SK-N-SH treated with all-trans-retinoic acid at 6 μM for 48 hours (cell line): ENCODE data around the gene RGS8.

Experiments used
- ARNTL ChIP-seq: fragments of 450-650 bp; formaldehyde crosslinking; IDR thresholded peaks from 2 replicates; pipeline ENCODE4 v1.5.0; 2020; ENCODE audit warnings: low read depth, mild to moderate bottlenecking, moderate library complexity, borderline replicate concordance
- CSDC2 ChIP-seq: fragments of 250-450 bp; sonication (Bioruptor Pico); IDR thresholded peaks from 2 replicates; pipeline ENCODE4 v1.5.0; 2020; ENCODE audit warnings: mild to moderate bottlenecking, moderate library complexity
- OSR1 ChIP-seq: fragments of 250-450 bp; sonication (Bioruptor Pico); IDR thresholded peaks from 2 replicates; pipeline ENCODE4 v1.8.0; 2022; ENCODE audit warnings: moderate library complexity, mild to moderate bottlenecking, inconsistent platforms
- PATZ1 ChIP-seq: fragments of 250-450 bp; sonication (Bioruptor Pico); IDR thresholded peaks from 2 replicates; pipeline ENCODE4 v1.8.0; 2020; ENCODE audit warnings: mild to moderate bottlenecking, moderate library complexity, borderline replicate concordance
- TCF4 ChIP-seq: fragments of 250-450 bp; sonication (Bioruptor Pico); IDR thresholded peaks from 2 replicates; pipeline ENCODE4 v1.8.0; 2021; ENCODE audit warnings: mild to moderate bottlenecking, moderate library complexity, borderline replicate concordance
- TOX ChIP-seq: fragments of 250-450 bp; sonication (Bioruptor Pico); IDR thresholded peaks from 2 replicates; pipeline ENCODE4 v1.8.0; 2021; ENCODE audit warnings: mild to moderate bottlenecking, moderate library complexity, borderline replicate concordance
- ZFP30 ChIP-seq: fragments of 450-650 bp; formaldehyde crosslinking; IDR thresholded peaks from 2 replicates; pipeline ENCODE4 v1.5.0; 2022; ENCODE audit warnings: mild to moderate bottlenecking, moderate library complexity
- ZNF565 ChIP-seq: fragments of 450-650 bp; formaldehyde crosslinking; conservative IDR thresholded peaks from 2 replicates; pipeline ENCODE4 v1.5.0; 2020; ENCODE audit warnings: low read depth, mild to moderate bottlenecking, moderate library complexity
- ZNF8 ChIP-seq: fragments of 450-650 bp; formaldehyde crosslinking; IDR thresholded peaks from 2 replicates; pipeline ENCODE4 v1.5.0; 2020; ENCODE audit warnings: mild to moderate bottlenecking, moderate library complexity
- TF ChIP-seq, protein P1 (sequence below): fragments of 250-450 bp; sonication (Bioruptor Pico); IDR thresholded peaks from 2 replicates; pipeline ENCODE4 v1.8.0; 2021; ENCODE audit warnings: low read depth, mild to moderate bottlenecking, moderate library complexity, borderline replicate concordance
- TF ChIP-seq, protein P2 (sequence below): fragments of 250-450 bp; sonication (Bioruptor Pico); IDR thresholded peaks from 2 replicates; pipeline ENCODE4 v1.5.1; 2020; ENCODE audit warnings: low read depth, mild to moderate bottlenecking, moderate library complexity

DNA sequence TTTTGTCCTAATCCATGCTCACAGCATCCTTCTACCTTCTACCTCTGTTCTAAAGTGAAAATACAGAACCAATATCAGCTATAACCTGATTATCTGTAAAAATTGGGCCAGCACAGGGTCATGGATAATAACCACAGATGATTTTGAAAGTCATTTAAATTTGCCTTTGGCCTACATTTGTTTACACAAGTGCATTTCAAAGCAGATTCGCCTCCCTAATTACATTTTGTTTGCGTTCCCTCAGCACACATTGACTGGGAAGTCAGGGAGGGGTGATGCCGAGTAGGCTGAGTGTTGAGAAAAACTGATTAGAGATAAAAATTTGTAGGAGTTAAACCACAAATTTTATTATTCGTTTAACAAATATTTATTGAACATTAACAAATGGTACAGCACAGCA, 19.2 kb upstream of the RGS8 start:
- TF ChIP-seq ZNF8 (CRISPR knock-in tag) (peak; percentile 34; the same call in 1 of the 2 replicates), PATZ1 (CRISPR knock-in tag) (no peak), ARNTL (CRISPR knock-in tag) (no peak), ZNF565 (CRISPR knock-in tag) (no peak), CSDC2 (CRISPR knock-in tag) (no peak), TOX (CRISPR knock-in tag) (no peak), TCF4 (CRISPR knock-in tag) (peak; percentile 95), OSR1 (CRISPR knock-in tag) (no peak), ZFP30 (CRISPR knock-in tag) (no peak)
- TF ChIP-seq, protein P1, sequence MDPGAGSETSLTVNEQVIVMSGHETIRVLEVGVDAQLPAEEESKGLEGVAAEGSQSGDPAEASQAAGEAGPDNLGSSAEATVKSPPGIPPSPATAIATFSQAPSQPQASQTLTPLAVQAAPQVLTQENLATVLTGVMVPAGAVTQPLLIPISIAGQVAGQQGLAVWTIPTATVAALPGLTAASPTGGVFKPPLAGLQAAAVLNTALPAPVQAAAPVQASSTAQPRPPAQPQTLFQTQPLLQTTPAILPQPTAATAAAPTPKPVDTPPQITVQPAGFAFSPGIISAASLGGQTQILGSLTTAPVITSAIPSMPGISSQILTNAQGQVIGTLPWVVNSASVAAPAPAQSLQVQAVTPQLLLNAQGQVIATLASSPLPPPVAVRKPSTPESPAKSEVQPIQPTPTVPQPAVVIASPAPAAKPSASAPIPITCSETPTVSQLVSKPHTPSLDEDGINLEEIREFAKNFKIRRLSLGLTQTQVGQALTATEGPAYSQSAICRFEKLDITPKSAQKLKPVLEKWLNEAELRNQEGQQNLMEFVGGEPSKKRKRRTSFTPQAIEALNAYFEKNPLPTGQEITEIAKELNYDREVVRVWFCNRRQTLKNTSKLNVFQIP (CRISPR knock-in tag), result no peak
- TF ChIP-seq, protein P2, sequence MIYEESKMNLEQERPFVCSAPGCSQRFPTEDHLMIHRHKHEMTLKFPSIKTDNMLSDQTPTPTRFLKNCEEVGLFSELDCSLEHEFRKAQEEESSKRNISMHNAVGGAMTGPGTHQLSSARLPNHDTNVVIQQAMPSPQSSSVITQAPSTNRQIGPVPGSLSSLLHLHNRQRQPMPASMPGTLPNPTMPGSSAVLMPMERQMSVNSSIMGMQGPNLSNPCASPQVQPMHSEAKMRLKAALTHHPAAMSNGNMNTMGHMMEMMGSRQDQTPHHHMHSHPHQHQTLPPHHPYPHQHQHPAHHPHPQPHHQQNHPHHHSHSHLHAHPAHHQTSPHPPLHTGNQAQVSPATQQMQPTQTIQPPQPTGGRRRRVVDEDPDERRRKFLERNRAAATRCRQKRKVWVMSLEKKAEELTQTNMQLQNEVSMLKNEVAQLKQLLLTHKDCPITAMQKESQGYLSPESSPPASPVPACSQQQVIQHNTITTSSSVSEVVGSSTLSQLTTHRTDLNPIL (CRISPR knock-in tag), result no peak
